ENCODE results near the gene HSPH1.

The HSPH1 gene

DNA sequence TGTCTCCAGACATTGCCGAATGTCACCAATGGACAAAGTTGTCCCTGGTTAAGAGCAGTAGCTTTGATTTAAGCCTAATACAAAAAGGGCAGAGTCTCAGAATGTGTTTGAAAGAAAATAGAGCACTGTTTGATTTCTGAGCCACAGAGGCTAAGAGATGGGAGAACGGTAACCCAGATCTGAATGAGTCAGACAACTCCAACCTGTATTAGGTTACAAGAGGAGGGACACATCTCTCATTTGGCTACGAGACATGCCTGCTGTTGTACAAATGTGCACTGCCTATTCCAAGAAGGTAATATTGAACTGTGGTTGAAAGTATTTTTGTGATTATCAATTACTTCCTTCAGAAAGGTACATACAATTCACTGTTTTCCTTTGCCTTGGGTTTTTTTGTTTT is 4.9 kb upstream of the HSPH1 start:
- H3K4me3 ChIP-seq (ENCODE audit: low read depth, low read length) = no peak overlapping the region
- TF ChIP-seq, protein P1, sequence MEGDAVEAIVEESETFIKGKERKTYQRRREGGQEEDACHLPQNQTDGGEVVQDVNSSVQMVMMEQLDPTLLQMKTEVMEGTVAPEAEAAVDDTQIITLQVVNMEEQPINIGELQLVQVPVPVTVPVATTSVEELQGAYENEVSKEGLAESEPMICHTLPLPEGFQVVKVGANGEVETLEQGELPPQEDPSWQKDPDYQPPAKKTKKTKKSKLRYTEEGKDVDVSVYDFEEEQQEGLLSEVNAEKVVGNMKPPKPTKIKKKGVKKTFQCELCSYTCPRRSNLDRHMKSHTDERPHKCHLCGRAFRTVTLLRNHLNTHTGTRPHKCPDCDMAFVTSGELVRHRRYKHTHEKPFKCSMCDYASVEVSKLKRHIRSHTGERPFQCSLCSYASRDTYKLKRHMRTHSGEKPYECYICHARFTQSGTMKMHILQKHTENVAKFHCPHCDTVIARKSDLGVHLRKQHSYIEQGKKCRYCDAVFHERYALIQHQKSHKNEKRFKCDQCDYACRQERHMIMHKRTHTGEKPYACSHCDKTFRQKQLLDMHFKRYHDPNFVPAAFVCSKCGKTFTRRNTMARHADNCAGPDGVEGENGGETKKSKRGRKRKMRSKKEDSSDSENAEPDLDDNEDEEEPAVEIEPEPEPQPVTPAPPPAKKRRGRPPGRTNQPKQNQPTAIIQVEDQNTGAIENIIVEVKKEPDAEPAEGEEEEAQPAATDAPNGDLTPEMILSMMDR (IDR thresholded peaks at IDR 0.05; ENCODE audit: low read depth, low read length) = no peak

DNA sequence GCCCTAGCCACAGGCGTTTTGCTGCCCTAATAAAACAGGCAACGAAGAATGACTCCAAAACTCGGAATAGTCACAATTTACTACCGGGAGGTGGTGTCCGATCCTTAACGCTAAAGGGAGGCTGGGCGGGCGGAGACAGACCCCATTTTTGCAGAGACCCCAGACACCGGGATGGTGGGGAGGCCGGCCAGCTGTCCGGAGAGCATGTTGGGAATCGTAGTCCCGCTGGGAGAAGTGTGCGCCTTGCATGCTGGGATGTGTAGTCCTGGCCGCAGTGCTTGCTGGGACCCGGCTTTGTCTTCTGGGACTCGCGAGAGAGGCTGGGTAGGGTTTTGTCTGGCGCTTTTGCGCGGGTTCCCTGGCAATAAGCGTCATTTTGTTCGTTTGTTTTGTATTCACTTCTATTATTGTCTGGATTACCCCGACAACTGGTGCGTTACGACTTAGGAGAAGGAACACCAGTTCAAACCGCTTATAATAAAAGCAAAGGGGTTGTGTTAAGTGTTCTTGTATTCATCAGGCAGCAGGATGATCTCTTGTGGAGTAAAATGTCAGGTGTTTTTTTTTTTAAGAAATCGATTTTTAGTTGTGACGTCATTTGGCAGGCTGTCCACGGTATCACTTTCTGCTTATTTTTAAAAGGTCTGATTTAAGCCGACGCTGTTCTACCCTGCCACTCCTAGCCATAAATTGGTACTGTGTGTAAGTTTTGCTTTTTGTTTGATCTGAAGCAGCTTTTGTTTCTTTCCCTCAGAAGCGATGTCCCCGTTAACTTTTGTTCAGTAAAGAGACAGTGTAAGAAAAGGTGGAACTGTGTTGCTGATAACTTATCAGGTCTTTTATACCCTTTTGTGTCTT is 676 bp upstream of the HSPH1 start:
- H3K4me3 ChIP-seq (ENCODE audit: low read depth, low read length) = peak overlapping the region; percentile 93
- TF ChIP-seq, protein P1 (IDR thresholded peaks at IDR 0.05; ENCODE audit: low read depth, low read length) = no peak

DNA sequence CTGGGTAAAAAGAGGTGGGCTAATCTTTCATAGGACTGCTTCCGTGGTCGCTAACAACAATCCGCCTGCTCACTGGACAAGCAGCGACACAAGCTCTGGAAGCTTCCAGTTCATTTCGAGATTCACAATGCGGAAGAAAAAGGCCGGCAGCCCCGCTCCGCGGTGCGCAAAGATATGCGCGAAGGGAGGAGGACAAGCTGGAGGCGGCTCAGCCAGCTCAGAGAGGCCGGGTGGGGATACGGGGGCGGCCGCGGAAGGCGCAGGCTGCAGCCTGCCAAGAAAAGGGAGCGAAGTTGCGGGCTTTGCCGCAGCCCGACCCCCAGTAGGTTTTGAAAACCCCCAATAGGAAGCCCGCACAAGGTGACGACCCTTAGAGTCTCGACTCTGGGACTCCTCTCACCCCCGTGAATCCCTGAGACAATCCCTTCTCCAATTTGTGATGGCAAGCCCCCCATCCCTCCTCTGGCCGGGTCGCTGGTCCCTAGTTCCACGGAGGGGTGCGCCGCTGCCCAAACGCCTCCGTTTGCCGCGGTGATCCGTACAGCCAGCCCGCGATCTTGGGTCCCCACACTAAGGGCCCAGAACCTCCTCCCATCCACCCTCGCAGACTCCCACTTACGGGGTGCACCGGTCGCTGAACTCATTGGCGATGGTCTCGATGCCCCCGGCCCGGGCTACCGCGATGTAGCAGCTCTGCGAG is 697 bp downstream of the HSPH1 start:
- TF ChIP-seq, protein P1 (IDR thresholded peaks at IDR 0.05; ENCODE audit: low read depth, low read length) = no peak

DNA sequence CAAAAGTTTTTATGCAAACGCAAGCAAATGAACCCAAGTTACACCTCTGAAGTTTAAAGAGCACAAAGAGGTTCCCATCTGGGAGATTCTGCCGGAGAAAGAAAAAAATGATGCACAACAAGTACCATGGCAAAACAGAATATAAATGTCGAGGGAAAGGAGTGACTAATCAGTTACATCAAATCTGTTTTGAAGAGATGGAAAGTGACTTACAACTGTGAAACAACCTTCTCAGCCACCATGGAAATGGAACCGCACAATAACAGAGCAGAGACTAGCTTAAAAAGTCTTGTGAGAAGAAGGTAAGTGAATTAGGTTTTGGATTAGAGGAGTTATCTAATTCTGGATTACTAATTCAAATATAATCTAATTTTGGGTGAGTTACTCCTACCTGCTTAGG is 2.4 kb downstream of the HSPH1 start:
- TF ChIP-seq, protein P1 (IDR thresholded peaks at IDR 0.05; ENCODE audit: low read depth, low read length) = no peak
- H3K4me3 ChIP-seq (ENCODE audit: low read depth, low read length) = peak overlapping the region; percentile 93

More for the DNA sequence above, 697 bp downstream of the HSPH1 start:
- peak overlapping the region; percentile 93 for H3K4me3 ChIP-seq (ENCODE audit: low read depth, low read length)

DNA sequence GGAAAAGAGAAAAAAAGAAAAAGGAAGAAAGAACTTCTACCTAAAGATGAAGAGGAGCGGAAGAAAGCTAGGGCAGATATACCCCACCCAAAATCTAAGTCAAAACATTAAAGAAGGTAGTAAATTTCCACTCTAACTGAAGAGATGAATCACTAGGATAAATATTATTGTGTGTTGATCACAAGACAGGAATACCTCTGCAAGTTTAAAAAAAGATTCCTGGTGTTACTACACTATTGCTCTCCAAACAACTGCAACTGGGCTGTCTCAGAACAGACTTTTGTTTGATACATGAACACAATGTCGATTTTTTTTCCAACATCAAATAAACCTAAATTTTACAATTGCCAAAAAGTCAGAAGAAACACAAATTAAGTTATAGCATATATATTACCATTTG is 6.8 kb downstream of the HSPH1 start:
- TF ChIP-seq, protein P1 (IDR thresholded peaks at IDR 0.05; ENCODE audit: low read depth, low read length) = no peak
- H3K4me3 ChIP-seq (ENCODE audit: low read depth, low read length) = no peak overlapping the region

DNA sequence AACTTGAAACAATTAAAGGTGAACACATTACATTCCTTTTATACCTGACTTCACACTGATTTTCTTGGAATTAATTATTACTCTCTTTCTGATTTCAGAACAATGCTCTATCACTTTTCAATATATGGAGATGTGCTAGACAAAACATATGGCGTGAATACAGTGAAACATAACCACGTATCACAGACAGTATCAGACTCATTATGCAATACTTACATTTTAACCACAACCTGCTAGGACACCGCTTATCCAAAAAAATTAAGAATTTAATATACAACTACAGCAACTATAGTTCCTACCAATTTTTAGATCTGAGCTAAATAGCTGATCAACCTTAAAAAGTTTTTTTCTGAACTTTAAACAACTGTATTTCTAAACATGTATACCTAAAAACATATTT is 9.9 kb downstream of the HSPH1 start:
- no peak overlapping the region for H3K4me3 ChIP-seq (ENCODE audit: low read depth, low read length)
- TF ChIP-seq, protein P1 (IDR thresholded peaks at IDR 0.05; ENCODE audit: low read depth, low read length) = no peak
